ENCODE data around the gene ANTXRL.

- no peak for TF ChIP-seq CTCF (conservative IDR thresholded peaks at IDR 0.05 in 1 of 2, IDR thresholded peaks at IDR 0.05 in 1 of 2; ENCODE audit: extremely low read depth in 1 of 2, insufficient read depth in 1 of 2, low read depth in 1 of 2, low read length in 2 of 2)
- TF ChIP-seq EZH2 (IDR thresholded peaks at IDR 0.05; ENCODE audit: borderline replicate concordance, low read length), result no peak
These were observed 6.4 kb downstream of the ANTXRL start for GRCh38 chr10:46293228-46293627.
